GM12865 (cell line): ENCODE measurements around the gene CYP26B1.

Experiments
- DNase-seq: peaks from one replicate; pipeline ENCODE4 v3.0.0; 2010; ENCODE audit warnings: low read depth
- H3K4me3 ChIP-seq: 2 replicates; pipeline ENCODE4 v1.5.1; 2011; ENCODE audit warnings: mild to moderate bottlenecking, low read depth, low read length, control low read depth
- TF ChIP-seq, protein P1 (sequence below): IDR thresholded peaks from 2 replicates; pipeline ENCODE4 v1.5.1; 2011; ENCODE audit warnings: low read length, control low read depth, low read depth, inconsistent platforms; ENCODE audit not compliant: insufficient read depth; ENCODE audit errors: missing control alignments

Gene CYP26B1

DNA sequence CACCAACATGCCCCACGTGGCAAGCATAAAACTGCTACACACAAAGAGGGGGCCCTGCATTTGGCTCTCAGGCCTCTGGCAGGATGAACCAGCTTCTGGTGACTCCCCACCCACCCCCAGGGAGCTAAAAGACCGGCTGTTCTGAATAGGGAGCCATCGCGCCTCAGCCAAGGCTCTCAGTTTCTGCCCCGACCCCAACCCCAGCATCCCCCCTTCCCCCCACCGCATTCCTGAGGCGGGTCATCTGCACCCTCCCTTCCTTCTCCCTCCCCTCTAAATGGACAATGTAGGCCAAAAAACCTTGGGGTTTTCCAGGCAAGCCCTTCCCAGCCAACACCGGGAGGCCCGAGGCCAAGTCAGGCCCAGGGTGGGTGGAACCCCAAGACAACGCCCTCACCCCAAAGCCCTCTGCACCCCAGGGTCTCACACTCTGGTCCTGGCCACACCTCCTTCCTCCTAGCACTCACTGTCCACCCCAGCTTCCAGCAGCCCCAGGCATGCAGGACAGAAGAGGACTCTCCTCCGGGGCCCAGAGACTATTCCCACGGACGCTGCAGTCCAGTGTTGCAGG lies 5.7 kb downstream of the CYP26B1 start:
- TF ChIP-seq, protein P1, sequence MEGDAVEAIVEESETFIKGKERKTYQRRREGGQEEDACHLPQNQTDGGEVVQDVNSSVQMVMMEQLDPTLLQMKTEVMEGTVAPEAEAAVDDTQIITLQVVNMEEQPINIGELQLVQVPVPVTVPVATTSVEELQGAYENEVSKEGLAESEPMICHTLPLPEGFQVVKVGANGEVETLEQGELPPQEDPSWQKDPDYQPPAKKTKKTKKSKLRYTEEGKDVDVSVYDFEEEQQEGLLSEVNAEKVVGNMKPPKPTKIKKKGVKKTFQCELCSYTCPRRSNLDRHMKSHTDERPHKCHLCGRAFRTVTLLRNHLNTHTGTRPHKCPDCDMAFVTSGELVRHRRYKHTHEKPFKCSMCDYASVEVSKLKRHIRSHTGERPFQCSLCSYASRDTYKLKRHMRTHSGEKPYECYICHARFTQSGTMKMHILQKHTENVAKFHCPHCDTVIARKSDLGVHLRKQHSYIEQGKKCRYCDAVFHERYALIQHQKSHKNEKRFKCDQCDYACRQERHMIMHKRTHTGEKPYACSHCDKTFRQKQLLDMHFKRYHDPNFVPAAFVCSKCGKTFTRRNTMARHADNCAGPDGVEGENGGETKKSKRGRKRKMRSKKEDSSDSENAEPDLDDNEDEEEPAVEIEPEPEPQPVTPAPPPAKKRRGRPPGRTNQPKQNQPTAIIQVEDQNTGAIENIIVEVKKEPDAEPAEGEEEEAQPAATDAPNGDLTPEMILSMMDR: no peak
- no peak overlapping the region for H3K4me3 ChIP-seq
- DNase-seq: no peak

DNA sequence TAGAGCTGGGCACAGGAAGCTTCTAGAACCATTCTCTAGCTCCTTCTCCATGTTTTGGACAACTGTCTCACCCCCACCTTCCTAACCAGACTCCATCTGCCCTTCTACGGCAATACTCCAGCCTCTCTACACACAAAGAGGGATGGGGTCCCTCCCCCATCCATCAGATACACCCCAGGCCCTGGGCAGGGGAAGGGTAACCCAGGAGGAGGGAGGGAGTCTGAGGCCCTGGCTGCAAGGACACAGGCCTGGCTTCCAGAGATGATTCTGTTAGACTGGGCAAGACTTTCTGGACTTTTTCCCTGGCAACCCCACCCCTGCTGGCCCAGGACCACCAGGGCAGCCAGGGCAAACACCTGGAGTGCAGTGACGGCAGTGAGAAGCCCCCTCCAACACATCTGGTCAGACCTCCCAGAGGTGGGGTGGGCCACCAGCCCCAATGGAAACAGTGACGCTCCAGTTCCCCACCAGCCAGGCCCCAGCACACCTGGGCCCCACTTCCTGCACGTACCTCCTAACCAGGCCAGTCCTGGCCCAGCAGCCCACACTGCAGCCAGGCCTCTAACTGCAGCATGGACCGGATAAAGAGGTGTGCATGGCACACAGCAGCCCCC lies 6.5 kb downstream of the CYP26B1 start:
- H3K4me3 ChIP-seq: no peak overlapping the region
- TF ChIP-seq, protein P1: no peak
- DNase-seq: no peak

- no peak overlapping the region for H3K4me3 ChIP-seq
- no peak for DNase-seq
- TF ChIP-seq, protein P1: no peak
Observed at GRCh38 chr2:72140621-72140960, 7.1 kb downstream of the CYP26B1 start.

DNA sequence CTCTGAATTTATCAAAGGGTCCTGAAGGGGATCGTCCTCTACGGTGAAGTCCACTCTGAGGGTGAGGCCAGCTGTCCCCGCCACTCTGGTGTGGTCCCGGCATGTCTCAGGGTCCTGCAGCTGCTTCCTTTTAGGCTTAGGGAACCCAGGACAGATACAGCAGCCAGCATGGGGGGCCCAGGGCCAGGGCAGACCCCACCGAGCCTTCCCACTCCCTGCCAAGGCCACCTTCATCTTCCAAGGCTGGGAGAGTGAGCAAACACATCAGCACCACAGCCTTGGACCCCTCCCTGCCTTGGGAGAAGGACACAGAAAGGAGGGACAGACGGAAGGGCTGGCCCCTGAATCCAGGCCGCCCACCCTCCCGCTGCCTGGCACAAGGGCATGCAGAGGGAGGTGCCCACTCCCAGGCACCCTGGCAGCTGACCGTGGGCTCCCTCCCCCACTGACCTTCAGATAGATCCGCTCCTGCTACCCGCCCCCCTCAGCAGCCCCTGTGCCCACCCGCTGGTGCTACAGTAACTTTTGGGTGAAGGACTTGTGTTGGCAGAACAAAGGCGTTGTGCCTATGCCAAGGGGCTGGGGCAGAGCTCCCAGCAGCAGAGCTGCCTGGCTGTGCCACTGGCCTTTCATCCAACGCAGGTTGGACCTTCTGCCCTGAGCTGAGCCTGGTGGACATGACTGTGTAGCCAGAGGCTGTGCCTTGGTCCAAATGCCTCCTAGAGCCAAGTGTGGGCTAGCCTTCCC lies 7.6 kb downstream of the CYP26B1 start:
- TF ChIP-seq, protein P1: no peak
- no peak for DNase-seq
- no peak overlapping the region for H3K4me3 ChIP-seq

DNA sequence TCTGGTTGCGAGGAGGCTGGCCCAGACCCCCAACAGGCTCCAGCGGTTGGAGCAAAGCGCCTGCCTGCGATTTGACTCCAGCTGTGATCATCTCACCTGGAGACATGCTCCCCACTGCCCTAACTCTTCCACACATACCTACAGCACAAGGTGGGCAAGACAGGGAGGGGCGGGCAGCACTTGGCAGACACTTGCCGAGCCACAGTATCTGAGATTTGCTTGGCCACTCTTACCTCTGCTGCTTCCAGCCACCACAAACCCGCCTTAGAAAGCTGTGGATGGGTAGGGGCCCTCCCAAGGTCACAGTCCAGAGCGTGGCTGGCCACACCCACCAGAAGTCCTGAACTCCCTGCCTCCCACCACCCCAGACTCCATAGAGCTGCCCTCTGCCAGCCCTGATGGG lies 8.2 kb downstream of the CYP26B1 start:
- H3K4me3 ChIP-seq: no peak overlapping the region
- no peak for DNase-seq
- TF ChIP-seq, protein P1: no peak

- TF ChIP-seq, protein P1: no peak
- no peak for DNase-seq
- no peak overlapping the region for H3K4me3 ChIP-seq
Observed at GRCh38 chr2:72138921-72139381, 8.7 kb downstream of the CYP26B1 start.
